CD4-positive, CD25-positive, alpha-beta regulatory T cell (primary cell): ENCODE measurements around the gene OR10K1. TPM values are rescaled to one million over a fixed set of nuclear protein-coding genes. Genes with fewer than 3 reads are reported as not detected.

Source experiments
- ATAC-seq, 2 donors: fragments of 150-1000 bp; cut with Tn5 transposase; one replicate each; pipeline ENCODE4 v1.10.0; 2021; ENCODE audit warnings: low read depth in 2 of 2, moderate number of reproducible peaks in 2 of 2, moderate library complexity in 1 of 2
- DNase-seq, 3 donors: peaks; one replicate each; pipeline versions ENCODE4 v3.0.0 to v3.0.0-alpha.2; 2012 to 2022; ENCODE audit warnings: mixed read lengths in 1 of 3
- H3K27ac ChIP-seq: one replicate; pipeline ENCODE4 v1.7.0; 2013; ENCODE audit warnings: mild to moderate bottlenecking, low read length; ENCODE audit not compliant: insufficient read depth, poor library complexity, severe bottlenecking
- H3K27me3 ChIP-seq: one replicate; pipeline ENCODE4 v1.7.0; 2013; ENCODE audit warnings: low read length; ENCODE audit not compliant: control insufficient read depth, insufficient read depth
- H3K36me3 ChIP-seq: one replicate; pipeline ENCODE4 v1.7.0; 2013; ENCODE audit warnings: mild to moderate bottlenecking, low read length, moderate library complexity; ENCODE audit not compliant: control insufficient read depth, insufficient read depth
- H3K4me1 ChIP-seq: 2 replicates; pipeline ENCODE4 v1.7.0; 2013; ENCODE audit warnings: mild to moderate bottlenecking, low read length; ENCODE audit not compliant: insufficient read depth, control insufficient read depth, poor library complexity, severe bottlenecking
- H3K4me3 ChIP-seq: one replicate; pipeline ENCODE4 v1.7.0; 2013; ENCODE audit warnings: low read depth, mild to moderate bottlenecking, low read length, moderate library complexity
- H3K9me3 ChIP-seq, 2 experiments: 1 replicate in 1 of 2; 2 replicates in 1 of 2; pipeline ENCODE4 v1.7.0; 2013; ENCODE audit warnings: low read length in 2 of 2, mild to moderate bottlenecking in 1 of 2, moderate library complexity in 1 of 2; ENCODE audit not compliant: control insufficient read depth in 2 of 2
- H3K27ac Mint-ChIP-seq, 3 donors: one replicate each; pipeline ENCODE4 v1.8.0; 2020 to 2022; ENCODE audit warnings: mild to moderate bottlenecking in 3 of 3, mixed read lengths in 3 of 3, moderate library complexity in 2 of 3
- H3K27me3 Mint-ChIP-seq: one replicate; pipeline ENCODE4 v1.8.0; 2022; ENCODE audit warnings: mild to moderate bottlenecking, mixed read lengths
- H3K36me3 Mint-ChIP-seq: one replicate; pipeline ENCODE4 v1.8.0; 2020; ENCODE audit warnings: mixed read lengths
- H3K4me1 Mint-ChIP-seq, 4 donors: one replicate each; pipeline ENCODE4 v1.8.0; 2020 to 2022; ENCODE audit warnings: mixed read lengths in 4 of 4, mild to moderate bottlenecking in 1 of 4
- H3K4me3 Mint-ChIP-seq, 4 donors: one replicate each; pipeline ENCODE4 v1.8.0; 2020 to 2022; ENCODE audit warnings: mild to moderate bottlenecking in 4 of 4, mixed read lengths in 4 of 4, moderate library complexity in 3 of 4
- H3K9me3 Mint-ChIP-seq, 7 donors: one replicate each; pipeline ENCODE4 v1.8.0; 2020 to 2022; ENCODE audit warnings: mixed read lengths in 7 of 7, mild to moderate bottlenecking in 3 of 7, moderate library complexity in 2 of 7
- polyA plus RNA-seq, 4 donors: library from polyadenylated mRNA; unstranded; fragments of 300-500 nt; fragmentation: Illumina TruSeq; gene quantifications; one replicate each; pipeline ENCODE4 v1.2.3, GENCODE V29; 2021
- total RNA-seq: library from RNA; stranded (reverse); gene quantifications from one replicate; pipeline ENCODE4 v1.2.3, GENCODE V29; 2022

Gene OR10K1
- total and polyA plus RNA-seq, 5 donors from 2014 or later, result not detected

DNA sequence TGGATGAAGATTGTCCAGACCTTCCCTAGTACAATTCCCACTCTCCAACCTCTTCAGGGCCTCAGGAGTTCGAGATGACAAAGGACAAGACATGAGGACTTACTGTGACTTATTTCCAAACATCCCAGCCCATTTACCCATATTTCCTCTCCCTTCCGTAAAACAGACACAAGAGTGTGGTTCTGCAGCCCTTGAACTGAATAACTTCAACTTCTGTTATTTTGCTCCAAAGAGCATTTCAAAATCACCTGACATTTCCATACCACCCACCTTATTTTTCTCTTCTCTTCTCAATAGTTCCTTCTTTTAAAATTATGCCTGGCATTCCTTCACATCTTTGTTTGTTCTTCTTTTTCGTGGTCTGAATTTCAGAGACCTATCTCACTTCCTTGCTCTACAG, 26.9 kb upstream of the OR10K1 start:
- Histone ChIP-seq H3K27ac (no peak overlapping the region), H3K4me3 (no peak overlapping the region), H3K27me3 (peaks cover 6% of the 10 kb centered on the region), H3K9me3 (no peaks in the 10 kb centered on the region), H3K4me1 (no peaks in the 10 kb centered on the region), H3K36me3 (no peaks in the 10 kb centered on the region)
- ATAC-seq (no peak), DNase-seq (no peak)
- Mint-ChIP-seq H3K4me1 (no peaks in the 10 kb centered on the region), H3K36me3 (peaks cover 3% of the 10 kb centered on the region), H3K9me3 (peaks cover 0 to 8% (median 3%) of the 10 kb centered on the region in 7 donors), H3K4me3 (no peak overlapping the region), H3K27me3 (peaks cover 30% of the 10 kb centered on the region), H3K27ac (no peak overlapping the region)

DNA sequence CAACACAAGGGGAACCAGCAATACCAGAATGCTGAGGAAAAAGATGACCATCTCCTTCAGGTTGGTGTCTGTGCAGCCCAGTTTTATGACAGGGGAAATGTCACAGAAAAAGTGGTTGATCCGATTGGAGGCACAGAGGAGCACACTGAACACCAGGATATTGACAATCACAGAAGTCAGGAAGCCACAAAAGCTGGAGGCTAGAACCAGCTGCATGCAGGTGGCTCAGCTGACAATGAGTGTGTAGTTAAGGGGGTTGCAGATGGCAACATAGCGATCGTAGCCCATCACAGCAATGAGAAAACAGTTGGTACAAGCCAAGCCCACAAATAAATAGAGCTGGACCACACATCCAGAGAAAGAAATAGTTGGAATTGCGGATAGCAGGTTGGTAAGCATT, 16.3 kb upstream of the OR10K1 start:
- H3K27me3 ChIP-seq, result no peaks in the 10 kb centered on the region

DNA sequence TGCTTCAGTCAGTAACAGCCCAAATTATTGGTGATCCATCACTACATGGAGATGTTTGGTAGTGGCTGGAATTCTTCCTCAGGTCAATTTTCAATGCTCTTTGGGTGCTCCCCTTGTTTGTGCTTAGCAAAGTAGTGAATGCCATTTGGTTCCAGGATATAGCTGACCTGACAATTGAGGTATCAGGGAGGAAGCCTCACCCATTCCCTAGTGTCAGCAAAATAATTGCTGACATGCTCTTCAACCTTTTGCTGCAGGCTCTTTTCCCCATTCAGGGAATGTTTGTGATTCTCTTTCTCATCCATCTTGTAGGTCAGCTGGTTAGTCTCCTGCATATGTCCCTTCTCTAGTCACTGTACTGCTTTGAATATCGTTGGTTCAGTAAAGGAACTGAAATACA, 7.1 kb upstream of the OR10K1 start:
- H3K36me3 Mint-ChIP-seq, result no peaks in the 10 kb centered on the region
- no peak overlapping the region for H3K4me3 Mint-ChIP-seq
- no peak overlapping the region for H3K4me3 ChIP-seq
- no peak overlapping the region for H3K27ac ChIP-seq
- no peaks in the 10 kb centered on the region for H3K4me1 Mint-ChIP-seq
- H3K27me3 ChIP-seq, result no peaks in the 10 kb centered on the region
- ATAC-seq (no peak), DNase-seq (no peak)
- H3K9me3 ChIP-seq, result peaks cover 0 to 3% of the 10 kb centered on the region in 2 experiments
- peaks cover 0 to 17% (median 6%) of the 10 kb centered on the region in 7 donors for H3K9me3 Mint-ChIP-seq
- peaks cover 8% of the 10 kb centered on the region for H3K27me3 Mint-ChIP-seq
- no peaks in the 10 kb centered on the region for H3K36me3 ChIP-seq
- no peak overlapping the region for H3K27ac Mint-ChIP-seq
- no peaks in the 10 kb centered on the region for H3K4me1 ChIP-seq

More for the DNA sequence above, 16.3 kb upstream of the OR10K1 start:
- Histone ChIP-seq H3K4me3 (no peak overlapping the region), H3K9me3 (no peaks in the 10 kb centered on the region), H3K27ac (no peak overlapping the region), H3K36me3 (no peaks in the 10 kb centered on the region), H3K4me1 (no peaks in the 10 kb centered on the region)
- DNase-seq (no peak), ATAC-seq (no peak)
- H3K4me1 Mint-ChIP-seq, result no peaks in the 10 kb centered on the region
- no peak overlapping the region for H3K4me3 Mint-ChIP-seq
- H3K27me3 Mint-ChIP-seq, result peaks cover 10% of the 10 kb centered on the region
- no peak overlapping the region for H3K27ac Mint-ChIP-seq
- peaks cover 0 to 1% (median 0%) of the 10 kb centered on the region in 7 donors for H3K9me3 Mint-ChIP-seq
- no peaks in the 10 kb centered on the region for H3K36me3 Mint-ChIP-seq

DNA sequence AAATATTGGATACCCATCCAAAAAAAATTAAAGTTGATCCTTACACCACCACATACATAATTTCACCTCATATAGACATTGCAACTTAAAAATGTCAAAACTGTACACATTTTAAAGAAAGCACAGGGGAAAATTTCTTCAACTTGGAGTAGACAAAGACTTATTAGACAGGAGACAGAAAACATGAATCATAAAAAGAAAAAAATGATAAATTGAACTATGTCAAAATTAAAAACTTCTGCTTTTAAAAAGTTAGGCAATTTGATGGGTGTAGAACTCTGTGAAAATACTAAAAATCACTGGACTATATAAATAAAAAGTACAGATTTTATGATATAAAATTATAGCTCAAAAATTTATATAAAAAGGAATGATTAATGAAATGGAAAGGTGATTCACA, 4.4 kb upstream of the OR10K1 start:
- Mint-ChIP-seq H3K4me1 (no peaks in the 10 kb centered on the region), H3K27ac (no peak overlapping the region)
- DNase-seq, result no peak

DNA sequence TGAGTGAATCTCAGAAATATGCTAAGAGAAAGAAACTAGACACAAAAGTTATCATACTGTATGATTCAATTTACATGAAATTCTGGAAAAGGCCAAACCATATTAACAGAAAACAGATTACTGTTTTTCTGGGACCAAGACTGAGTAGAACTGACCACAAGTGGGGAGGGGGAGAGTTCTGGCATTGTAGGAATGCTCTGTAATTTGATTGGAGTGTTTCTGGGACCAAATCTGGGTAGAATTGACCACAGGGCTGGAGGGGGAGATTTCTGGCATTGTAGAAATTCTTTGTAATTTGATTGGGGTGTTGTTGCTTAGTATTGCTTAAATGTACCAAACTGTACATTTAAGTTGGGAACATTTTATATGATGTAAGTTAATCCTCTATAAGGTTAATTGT, 3.4 kb upstream of the OR10K1 start:
- Histone ChIP-seq H3K4me3 (no peak overlapping the region), H3K9me3 (no peaks in the 10 kb centered on the region), H3K4me1 (no peaks in the 10 kb centered on the region), H3K27ac (no peak overlapping the region), H3K36me3 (no peaks in the 10 kb centered on the region), H3K27me3 (no peaks in the 10 kb centered on the region)
- ATAC-seq (no peak), DNase-seq (no peak)
- Mint-ChIP-seq H3K27me3 (peaks cover 15% of the 10 kb centered on the region), H3K4me3 (no peak overlapping the region), H3K9me3 (peaks cover 0 to 10% (median 0%) of the 10 kb centered on the region in 7 donors), H3K36me3 (no peaks in the 10 kb centered on the region), H3K27ac (no peak overlapping the region), H3K4me1 (no peaks in the 10 kb centered on the region)

More for the DNA sequence above, 4.4 kb upstream of the OR10K1 start:
- no peaks in the 10 kb centered on the region for H3K9me3 ChIP-seq
- H3K4me1 ChIP-seq, result no peaks in the 10 kb centered on the region
- H3K27ac ChIP-seq, result no peak overlapping the region
- no peak for ATAC-seq
- no peaks in the 10 kb centered on the region for H3K27me3 ChIP-seq
- Mint-ChIP-seq H3K27me3 (peaks cover 15% of the 10 kb centered on the region), H3K36me3 (no peaks in the 10 kb centered on the region), H3K9me3 (peaks cover 0 to 10% (median 2%) of the 10 kb centered on the region in 7 donors), H3K4me3 (no peak overlapping the region)
- H3K36me3 ChIP-seq, result no peaks in the 10 kb centered on the region
- no peak overlapping the region for H3K4me3 ChIP-seq

DNA sequence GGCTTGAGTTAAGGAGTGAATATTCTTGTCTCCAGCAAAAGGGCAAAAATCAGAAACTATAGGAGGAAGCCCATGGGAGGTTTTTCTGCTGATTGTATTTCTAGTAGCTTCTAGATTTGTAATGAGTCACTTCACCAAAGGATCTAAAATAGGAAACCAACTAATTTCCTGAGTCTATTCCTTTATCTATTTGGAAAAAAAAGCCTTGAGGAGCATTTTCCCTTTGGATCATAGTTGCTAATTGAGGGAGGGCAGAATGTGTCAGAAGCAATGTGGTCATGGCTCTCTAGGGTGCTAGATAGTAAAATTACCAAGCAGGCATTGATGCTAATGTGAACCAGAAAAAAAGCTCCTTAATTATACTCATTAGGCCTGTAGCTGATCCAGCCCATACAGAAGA, 10.3 kb downstream of the OR10K1 start, which contains the start of gene OR10R2:
OR10R2 (plus strand) TSS at position 301 of the 400 bp plus-strand sequence. CDS start 106 bp downstream, outside the sequence.
- Mint-ChIP-seq H3K27me3 (no peaks in the 10 kb centered on the region), H3K4me1 (no peaks in the 10 kb centered on the region), H3K4me3 (no peak within 1 kb of the TSS), H3K36me3 (no peaks in the 10 kb centered on the region), H3K9me3 (peaks cover 0 to 3% (median 0%) of the 10 kb centered on the region in 7 donors), H3K27ac (no peak within 1 kb of the TSS)
- Histone ChIP-seq H3K27me3 (peaks cover under 1% of the 10 kb centered on the region), H3K9me3 (no peaks in the 10 kb centered on the region), H3K4me1 (no peaks in the 10 kb centered on the region), H3K27ac (no peak within 1 kb of the TSS), H3K4me3 (no peak within 1 kb of the TSS), H3K36me3 (no peaks in the 10 kb centered on the region)
- DNase-seq, result no peak
- ATAC-seq, result no peak

DNA sequence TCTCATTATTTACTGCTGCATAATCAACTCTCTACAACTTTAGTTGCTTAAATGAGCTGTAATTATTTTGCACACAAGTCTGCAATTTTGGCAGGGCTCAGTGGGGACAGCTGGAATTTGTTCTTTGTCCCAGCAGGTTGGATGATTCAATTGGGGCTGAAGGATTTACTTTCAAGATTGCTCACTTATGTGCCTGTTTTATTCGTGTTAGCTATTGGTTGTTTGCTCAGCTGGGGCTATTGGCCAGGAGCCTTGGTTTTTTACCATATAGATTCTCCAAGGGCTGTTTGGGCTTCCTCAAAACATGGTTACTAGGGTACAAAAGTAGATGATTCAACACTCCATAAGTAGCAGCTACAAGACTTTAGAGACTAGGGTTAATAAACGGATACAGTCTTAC, 23.8 kb downstream of the OR10K1 start:
- H3K9me3 Mint-ChIP-seq, result no peaks in the 10 kb centered on the region
- H3K9me3 ChIP-seq, result no peaks in the 10 kb centered on the region
- ATAC-seq, result no peak
- H3K27ac ChIP-seq, result no peak overlapping the region
- no peaks in the 10 kb centered on the region for H3K4me1 Mint-ChIP-seq
- H3K27ac Mint-ChIP-seq, result no peak overlapping the region
- peaks cover 13% of the 10 kb centered on the region for H3K27me3 ChIP-seq
- DNase-seq, result no peak
- H3K36me3 Mint-ChIP-seq, result no peaks in the 10 kb centered on the region
- H3K36me3 ChIP-seq, result no peaks in the 10 kb centered on the region
- H3K4me3 Mint-ChIP-seq, result no peak overlapping the region
- H3K27me3 Mint-ChIP-seq, result peaks cover 22% of the 10 kb centered on the region
- H3K4me1 ChIP-seq, result no peaks in the 10 kb centered on the region
- H3K4me3 ChIP-seq, result no peak overlapping the region

DNA sequence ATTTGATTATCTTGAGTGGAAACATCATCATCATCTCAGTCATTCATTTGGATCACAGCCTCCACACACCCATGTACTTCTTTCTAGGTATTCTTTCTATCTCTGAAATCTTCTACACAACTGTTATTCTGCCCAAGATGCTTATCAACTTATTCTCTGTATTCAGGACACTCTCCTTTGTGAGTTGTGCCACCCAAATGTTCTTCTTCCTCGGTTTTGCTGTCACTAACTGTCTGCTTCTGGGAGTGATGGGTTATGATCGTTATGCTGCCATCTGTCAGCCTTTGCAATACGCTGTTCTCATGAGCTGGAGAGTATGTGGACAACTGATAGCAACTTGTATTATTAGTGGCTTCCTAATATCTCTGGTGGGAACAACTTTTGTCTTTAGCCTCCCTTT, 29.7 kb downstream of the OR10K1 start:
- Histone ChIP-seq H3K9me3 (no peaks in the 10 kb centered on the region), H3K27ac (no peak overlapping the region), H3K36me3 (no peaks in the 10 kb centered on the region), H3K4me3 (no peak overlapping the region), H3K27me3 (peaks cover 10% of the 10 kb centered on the region), H3K4me1 (no peaks in the 10 kb centered on the region)
- no peaks in the 10 kb centered on the region for H3K4me1 Mint-ChIP-seq
- no peak overlapping the region for H3K4me3 Mint-ChIP-seq
- H3K9me3 Mint-ChIP-seq, result no peaks in the 10 kb centered on the region
- DNase-seq (no peak), ATAC-seq (no peak)
- H3K27ac Mint-ChIP-seq, result no peak overlapping the region
- H3K36me3 Mint-ChIP-seq, result no peaks in the 10 kb centered on the region
- peaks cover 21% of the 10 kb centered on the region for H3K27me3 Mint-ChIP-seq
